ENCODE data around the gene HDDC2.

Gene HDDC2

GRCh38 chr6:125301435-125302391, at the start of gene HDDC2:
Gene HDDC2, minus strand, starts transcription at chr6:125301967. Its CDS starts 35 bp downstream, at chr6:125301932.
- DNase-seq (ENCODE audit: low spot score) = peak; percentile 80

- no peak for DNase-seq (ENCODE audit: low spot score)
Measured at GRCh38 chr6:125346926-125347563, 45.3 kb upstream of the HDDC2 start.

- DNase-seq (ENCODE audit: low spot score) = no peak
Measured at GRCh38 chr6:125346201-125346925, 44.6 kb upstream of the HDDC2 start.

- DNase-seq (ENCODE audit: low spot score) = no peak
Measured at GRCh38 chr6:125341460-125341859, 39.7 kb upstream of the HDDC2 start.

- no peak for DNase-seq (ENCODE audit: low spot score)
Measured at GRCh38 chr6:125340991-125341390, 39.2 kb upstream of the HDDC2 start.

- no peak for DNase-seq (ENCODE audit: low spot score)
Measured at GRCh38 chr6:125340175-125340835, 38.5 kb upstream of the HDDC2 start.

GRCh38 chr6:125339653-125340052, 37.9 kb upstream of the HDDC2 start:
- DNase-seq (ENCODE audit: low spot score) = no peak

GRCh38 chr6:125338381-125338780, 36.6 kb upstream of the HDDC2 start:
- no peak for DNase-seq (ENCODE audit: low spot score)

GRCh38 chr6:125337706-125338105, 35.9 kb upstream of the HDDC2 start:
- DNase-seq (ENCODE audit: low spot score) = no peak

- no peak for DNase-seq (ENCODE audit: low spot score)
Measured at GRCh38 chr6:125332664-125333063, 30.9 kb upstream of the HDDC2 start.

GRCh38 chr6:125325586-125325985, 23.8 kb upstream of the HDDC2 start:
- DNase-seq (ENCODE audit: low spot score) = no peak

- no peak for DNase-seq (ENCODE audit: low spot score)
Measured at GRCh38 chr6:125323376-125323775, 21.6 kb upstream of the HDDC2 start.

GRCh38 chr6:125316621-125317020, 14.9 kb upstream of the HDDC2 start:
- no peak for DNase-seq (ENCODE audit: low spot score)

- DNase-seq (ENCODE audit: low spot score) = no peak
Measured at GRCh38 chr6:125315548-125315947, 13.8 kb upstream of the HDDC2 start.

GRCh38 chr6:125314009-125314581, 12.3 kb upstream of the HDDC2 start:
- peak; percentile 76 for DNase-seq (ENCODE audit: low spot score)

- no peak for DNase-seq (ENCODE audit: low spot score)
Measured at GRCh38 chr6:125312950-125313349, 11.2 kb upstream of the HDDC2 start.

- DNase-seq (ENCODE audit: low spot score) = no peak
Measured at GRCh38 chr6:125312478-125312877, 10.7 kb upstream of the HDDC2 start.

GRCh38 chr6:125310994-125311649, 9.4 kb upstream of the HDDC2 start:
- peak; percentile 50 for DNase-seq (ENCODE audit: low spot score)

GRCh38 chr6:125307964-125308615, 6.3 kb upstream of the HDDC2 start:
- DNase-seq (ENCODE audit: low spot score) = no peak

- DNase-seq (ENCODE audit: low spot score) = no peak
Measured at GRCh38 chr6:125307150-125307838, 5.5 kb upstream of the HDDC2 start.
